ENCODE measurements around the gene ANKHD1. TPM values are rescaled to one million over a fixed set of nuclear protein-coding genes. Genes with fewer than 3 reads are reported as not detected.
A peak's percentile ranks its signal among the peaks of the same experiment; 100 is the strongest.

The ANKHD1 gene
- total RNA-seq, 3 donors from 2014 or later (not counting 1 experiment from before 2014, with no cell fraction given): 225 to 239 (median 230) TPM

GRCh38 chr5:140362875-140363630 is 38.6 kb upstream of the ANKHD1 start:
- peaks cover 8% of the 10 kb centered on the region for H3K4me1 ChIP-seq (ENCODE audit: control insufficient read depth, insufficient read depth, low read length)
- H3K27me3 Mint-ChIP-seq (ENCODE audit: low read depth in 2 of 2): peaks cover under 1 to 3% of the 10 kb centered on the region in 2 donors
- H3K4me3 ChIP-seq (ENCODE audit: low read length): peak overlapping the region; percentile 17
- WGBS (ENCODE audit: insufficient coverage): 12% methylated on average over 29 of the region's 29 CpGs
- no peaks in the 10 kb centered on the region for H3K27me3 ChIP-seq (ENCODE audit: control insufficient read depth, insufficient read depth, low read length)
- H3K36me3 ChIP-seq (ENCODE audit: control insufficient read depth, insufficient read depth, low read length): no peaks in the 10 kb centered on the region
- H3K27ac Mint-ChIP-seq: peak overlapping the region in 1 of 2 donors; percentile 86
- ATAC-seq (peak; percentile 87 to 100 (median 98)), DNase-seq (peak; percentile 76 to 88)
- H3K9me3 Mint-ChIP-seq: no peaks in the 10 kb centered on the region
- no peak overlapping the region for H3K27ac ChIP-seq (ENCODE audit: low read length)
- intact Hi-C loops (cut with micrococcal nuclease): no loop called here
- TF ChIP-seq CTCF (IDR thresholded peaks at IDR 0.05): peak; percentile 91
- peaks cover 5 to 6% of the 10 kb centered on the region in 2 donors for H3K4me1 Mint-ChIP-seq
- H3K9me3 ChIP-seq (ENCODE audit: control insufficient read depth, insufficient read depth, low read length): no peaks in the 10 kb centered on the region
- no peaks in the 10 kb centered on the region for H3K36me3 Mint-ChIP-seq
- H3K4me3 Mint-ChIP-seq: peak overlapping the region; percentile 72

- no peaks in the 10 kb centered on the region for H3K9me3 ChIP-seq (ENCODE audit: control insufficient read depth, insufficient read depth, low read length)
- H3K27ac ChIP-seq (ENCODE audit: low read length): no peak overlapping the region
- H3K36me3 Mint-ChIP-seq: no peaks in the 10 kb centered on the region
- H3K9me3 Mint-ChIP-seq: no peaks in the 10 kb centered on the region
- peaks cover 5 to 6% of the 10 kb centered on the region in 2 donors for H3K4me1 Mint-ChIP-seq
- H3K27me3 ChIP-seq (ENCODE audit: control insufficient read depth, insufficient read depth, low read length): no peaks in the 10 kb centered on the region
- H3K27ac Mint-ChIP-seq: peak overlapping the region in 1 of 2 donors; percentile 86
- no peak for TF ChIP-seq CTCF (IDR thresholded peaks at IDR 0.05)
- no peak for DNase-seq
- H3K36me3 ChIP-seq (ENCODE audit: control insufficient read depth, insufficient read depth, low read length): no peaks in the 10 kb centered on the region
- H3K4me1 ChIP-seq (ENCODE audit: control insufficient read depth, insufficient read depth, low read length): peaks cover 8% of the 10 kb centered on the region
- 67% methylated on average over 20 of the region's 20 CpGs for whole genome bisulfite sequencing (ENCODE audit: insufficient coverage)
- H3K4me3 Mint-ChIP-seq: peak overlapping the region; percentile 72
- H3K27me3 Mint-ChIP-seq (ENCODE audit: low read depth in 2 of 2): no peaks in the 10 kb centered on the region
- ATAC-seq: no peak
- H3K4me3 ChIP-seq (ENCODE audit: low read length): peak overlapping the region; percentile 17
- intact Hi-C loops (cut with micrococcal nuclease): no loop called here
Measured at GRCh38 chr5:140363631-140364471, 37.8 kb upstream of the ANKHD1 start.

GRCh38 chr5:140364472-140364765 is 37.2 kb upstream of the ANKHD1 start:
- WGBS (ENCODE audit: insufficient coverage): 100% methylated on average over 2 of the region's 3 CpGs
- no peak overlapping the region for H3K27ac Mint-ChIP-seq
- Histone ChIP-seq H3K36me3 (ENCODE audit: control insufficient read depth, insufficient read depth, low read length) (no peaks in the 10 kb centered on the region), H3K9me3 (ENCODE audit: control insufficient read depth, insufficient read depth, low read length) (no peaks in the 10 kb centered on the region), H3K27ac (ENCODE audit: low read length) (no peak overlapping the region), H3K27me3 (ENCODE audit: control insufficient read depth, insufficient read depth, low read length) (no peaks in the 10 kb centered on the region), H3K4me1 (ENCODE audit: control insufficient read depth, insufficient read depth, low read length) (peaks cover 8% of the 10 kb centered on the region), H3K4me3 (ENCODE audit: low read length) (no peak overlapping the region)
- H3K27me3 Mint-ChIP-seq (ENCODE audit: low read depth in 2 of 2): no peaks in the 10 kb centered on the region
- DNase-seq (no peak), ATAC-seq (no peak)
- intact Hi-C loops (cut with micrococcal nuclease): no loop called here
- H3K9me3 Mint-ChIP-seq: no peaks in the 10 kb centered on the region
- H3K36me3 Mint-ChIP-seq: no peaks in the 10 kb centered on the region
- no peak overlapping the region for H3K4me3 Mint-ChIP-seq
- TF ChIP-seq CTCF (IDR thresholded peaks at IDR 0.05): no peak
- H3K4me1 Mint-ChIP-seq: peaks cover 5 to 6% of the 10 kb centered on the region in 2 donors

Data from natural killer cell (primary cell).